SU-DHL-6 (cell line): ENCODE results near the gene GPR137C.

Experiments used
- CTCF ChIP-seq: fragments of 200-600 bp; sonication (generic); IDR thresholded peaks from one replicate; pipeline ENCODE4 v1.5.1; 2017; ENCODE audit warnings: antibody characterized with exemption, mild to moderate bottlenecking, low read length, moderate library complexity; ENCODE audit not compliant: insufficient read depth, poor library complexity, severe bottlenecking
- EZH2phosphoT487 ChIP-seq: fragments of 200-600 bp; sonication (generic), shearing (Covaris generic); conservative IDR thresholded peaks from 2 replicates; pipeline ENCODE4 v1.6.1; 2018; ENCODE audit warnings: mild to moderate bottlenecking, antibody characterized with exemption, low read length, moderate library complexity, mixed read lengths

GRCh38 chr14:52599974-52600373, 47.3 kb downstream of the GPR137C start:
- TF ChIP-seq CTCF (no peak), EZH2phosphoT487 (no peak)
